Stimulated activated CD8-positive, alpha-beta memory T cell treated with anti-CD3 and anti-CD28 coated beads, Interleukin-15, amount 100 ng/mL, for 1 hour (primary cell): ENCODE results near the gene SLC30A7.
"Not testable (repeated sequence)": the region's sequence is repeated elsewhere in the genome, so short reads cannot be mapped to it uniquely, and the experiment has no call there.

ENCODE experiments used
- DNase-seq: peaks from one replicate; pipeline ENCODE4 v3.0.0-alpha.2; 2020; ENCODE audit warnings: low read depth

Gene SLC30A7

GRCh38 chr1:100889869-100890482 is 5.9 kb upstream of the SLC30A7 start:
- DNase-seq: not testable (repeated sequence)

- no peak for DNase-seq
These were observed 4.5 kb upstream of the SLC30A7 start for GRCh38 chr1:100891380-100891779.

GRCh38 chr1:100892554-100892953 is 3.3 kb upstream of the SLC30A7 start:
- DNase-seq: no peak

- no peak for DNase-seq
These were observed 2.2 kb upstream of the SLC30A7 start for GRCh38 chr1:100893718-100894117.

- peak; percentile 14 for DNase-seq
These were observed 1.0 kb upstream of the SLC30A7 start, which contains the start of gene EXTL2 for GRCh38 chr1:100894603-100895539. EXTL2 (minus strand) TSS chr1:100894842; CDS start chr1:100888757, 6,085 bp downstream.

- peak; percentile 10 for DNase-seq
These were observed 642 bp downstream of the SLC30A7 start for GRCh38 chr1:100896481-100896982.

- DNase-seq: no peak
These were observed 6.5 kb downstream of the SLC30A7 start for GRCh38 chr1:100902365-100902764.

- no peak for DNase-seq
These were observed 7.9 kb downstream of the SLC30A7 start for GRCh38 chr1:100903777-100904176.

- no peak for DNase-seq
These were observed 8.6 kb downstream of the SLC30A7 start for GRCh38 chr1:100904528-100904927.

GRCh38 chr1:100905181-100905580 is 9.3 kb downstream of the SLC30A7 start:
- no peak for DNase-seq

- DNase-seq: no peak
These were observed 12.0 kb downstream of the SLC30A7 start for GRCh38 chr1:100907887-100908286.

- DNase-seq: no peak
These were observed 13.1 kb downstream of the SLC30A7 start for GRCh38 chr1:100909018-100909417.

GRCh38 chr1:100912019-100912418 is 16.1 kb downstream of the SLC30A7 start:
- DNase-seq: no peak

GRCh38 chr1:100921110-100921706 is 25.3 kb downstream of the SLC30A7 start:
- DNase-seq: no peak

GRCh38 chr1:100924212-100924611 is 28.3 kb downstream of the SLC30A7 start:
- DNase-seq: no peak

- no peak for DNase-seq
These were observed 29.1 kb downstream of the SLC30A7 start for GRCh38 chr1:100924991-100925390.

GRCh38 chr1:100926240-100926639 is 30.4 kb downstream of the SLC30A7 start:
- no peak for DNase-seq

- no peak for DNase-seq
These were observed 31.4 kb downstream of the SLC30A7 start for GRCh38 chr1:100927276-100927675.

GRCh38 chr1:100928128-100928527 is 32.2 kb downstream of the SLC30A7 start:
- DNase-seq: no peak

- no peak for DNase-seq
These were observed 34.6 kb downstream of the SLC30A7 start for GRCh38 chr1:100930494-100930893.

- no peak for DNase-seq
These were observed 35.8 kb downstream of the SLC30A7 start for GRCh38 chr1:100931716-100932115.

GRCh38 chr1:100933555-100933954 is 37.7 kb downstream of the SLC30A7 start:
- DNase-seq: not testable (repeated sequence)
